SK-N-SH (cell line): Measurements from ENCODE around the gene ZNF425. TPM values are rescaled to one million over a fixed set of nuclear protein-coding genes. Genes with fewer than 3 reads are reported as not detected.
A peak's percentile ranks its signal among the peaks of the same experiment; 100 is the strongest.

ENCODE experiments used
- CTCF ChIA-PET: fragments of 300-600, 350-600 bp; formaldehyde crosslinking; extraction: SDS; loops from one replicate; lab custom pipeline; 2021; lab: Yijun Ruan, JAX
- POLR2A ChIA-PET: fragments of 350-600 bp; sonication (Branson Sonifier 250); formaldehyde crosslinking; extraction: SDS; loops from one replicate; lab custom pipeline; 2020; ENCODE audit warnings: antibody characterized with exemption, inconsistent platforms; lab: Yijun Ruan, JAX
- DNase-seq: peaks from one replicate; pipeline ENCODE4 v3.0.0; 2012
- H2AFZ ChIP-seq: fragments of 200-600 bp; sonication (generic); 2 replicates; pipeline ENCODE4 v1.8.1; 2016; ENCODE audit warnings: antibody characterized with exemption, mild to moderate bottlenecking, low read depth
- H3F3A ChIP-seq: fragments of 200-600 bp; sonication (generic); replicated peaks from 2 replicates; pipeline ENCODE3; 2016; ENCODE audit warnings: antibody characterized with exemption, mild to moderate bottlenecking; ENCODE audit not compliant: insufficient read depth
- H3K27ac ChIP-seq, 2 experiments: fragments of 200-500 bp in 1 of 2; fragments of 200-600 bp in 1 of 2; sonication (Bioruptor generic) in 1 of 2; sonication (generic), shearing (Covaris generic) in 1 of 2; 2 replicates each; pipeline versions ENCODE4 v1.5.1 to v1.6.1; 2014 to 2016; ENCODE audit warnings: low read depth in 2 of 2, inconsistent platforms in 1 of 2, low read length in 1 of 2, mild to moderate bottlenecking in 1 of 2, mixed read lengths in 1 of 2
- H3K27me3 ChIP-seq: fragments of 200-600 bp; sonication (generic), shearing (Covaris generic); 2 replicates; pipeline ENCODE4 v1.6.1; 2016; ENCODE audit warnings: mixed run types; ENCODE audit not compliant: insufficient read depth
- H3K36me3 ChIP-seq, 2 experiments: fragments of 200-500 bp in 1 of 2; fragments of 200-600 bp in 1 of 2; sonication (Bioruptor generic) in 1 of 2; sonication (generic) in 1 of 2; replicated peaks in 1 of 2; 2 replicates each; pipeline versions ENCODE3 to v1.5.1; 2014 to 2016; ENCODE audit warnings: low read length in 1 of 2, mild to moderate bottlenecking in 1 of 2; ENCODE audit not compliant: insufficient read depth in 2 of 2, control insufficient read depth in 1 of 2
- H3K4me1 ChIP-seq, 2 experiments: fragments of 200-500 bp in 1 of 2; fragments of 200-600 bp in 1 of 2; sonication (Bioruptor generic) in 1 of 2; sonication (generic), shearing (Covaris generic) in 1 of 2; 2 replicates each; pipeline versions ENCODE4 v1.5.1 to v1.6.1; 2014 to 2016; ENCODE audit warnings: low read depth in 1 of 2, low read length in 1 of 2, mixed run types in 1 of 2; ENCODE audit not compliant: insufficient read depth in 2 of 2, control insufficient read depth in 1 of 2
- H3K4me2 ChIP-seq: fragments of 200-600 bp; sonication (generic), shearing (Covaris generic); 2 replicates; pipeline ENCODE4 v1.6.1; 2017; ENCODE audit warnings: mixed run types
- H3K4me3 ChIP-seq, 2 experiments: fragments of 200-500 bp in 1 of 2; fragments of 200-600 bp in 1 of 2; sonication (Bioruptor generic) in 1 of 2; sonication (generic), shearing (Covaris generic) in 1 of 2; 2 replicates each; pipeline versions ENCODE4 v1.5.1 to v1.8.1; 2014 to 2016; ENCODE audit warnings: low read depth in 2 of 2, inconsistent platforms in 1 of 2, low read length in 1 of 2, mild to moderate bottlenecking in 1 of 2, mixed read lengths in 1 of 2, moderate library complexity in 1 of 2
- H3K79me2 ChIP-seq: fragments of 200-600 bp; sonication (generic); 2 replicates; pipeline ENCODE4 v1.8.1; 2017; ENCODE audit warnings: mild to moderate bottlenecking; ENCODE audit not compliant: insufficient read depth
- H3K9ac ChIP-seq: fragments of 200-600 bp; sonication (generic); 2 replicates; pipeline ENCODE4 v1.6.1; 2017; ENCODE audit warnings: mixed run types
- H3K9me2 ChIP-seq: fragments of 200-600 bp; sonication (generic); 2 replicates; pipeline ENCODE4 v1.6.1; 2017; ENCODE audit warnings: mixed run types
- H3K9me3 ChIP-seq: fragments of 200-600 bp; sonication (generic); 2 replicates; pipeline ENCODE4 v1.6.1; 2017; ENCODE audit warnings: mixed run types, mild to moderate bottlenecking, moderate library complexity
- H4K20me1 ChIP-seq: fragments of 200-600 bp; sonication (generic); 2 replicates; pipeline ENCODE4 v1.6.1; 2017; ENCODE audit warnings: mild to moderate bottlenecking, mixed run types; ENCODE audit not compliant: insufficient read depth
- CHD2 ChIP-seq: fragments of 150-350 bp; IDR thresholded peaks from 2 replicates; pipeline ENCODE4 v1.6.1; 2018; ENCODE audit warnings: low read length; ENCODE audit not compliant: partially characterized antibody
- EP300 ChIP-seq, 2 experiments: IDR thresholded peaks; 2 replicates each; pipeline versions ENCODE4 v1.4.0 to v1.6.1; 2012; ENCODE audit warnings: borderline replicate concordance in 1 of 2, low read depth in 1 of 2, low read length in 1 of 2
- GATA2 ChIP-seq: sonication (generic); formaldehyde crosslinking; IDR thresholded peaks from 2 replicates; pipeline ENCODE4 v1.5.0; 2020; ENCODE audit warnings: mild to moderate bottlenecking, missing genetic modification reagents
- MXI1 ChIP-seq: IDR thresholded peaks from 2 replicates; pipeline ENCODE4 v1.6.1; 2012; ENCODE audit warnings: mild to moderate bottlenecking, low read depth, low read length, improper control_type of control experiment
- PBX3 ChIP-seq: IDR thresholded peaks from 2 replicates; pipeline ENCODE4; 2012
- POLR2AphosphoS5 ChIP-seq: IDR thresholded peaks from 2 replicates; pipeline ENCODE4 v1.6.1; 2012; ENCODE audit warnings: low read depth, low read length
- RCOR1 ChIP-seq: fragments of 150-350 bp; IDR thresholded peaks from 2 replicates; pipeline ENCODE4 v1.6.1; 2017; ENCODE audit warnings: antibody characterized with exemption, low read length
- SMC3 ChIP-seq: IDR thresholded peaks from 2 replicates; pipeline ENCODE4 v1.6.1; 2012; ENCODE audit warnings: low read depth, low read length, improper control_type of control experiment
- TAF1 ChIP-seq: IDR thresholded peaks from 2 replicates; pipeline ENCODE4 v1.6.1; 2012; ENCODE audit warnings: low read depth, mild to moderate bottlenecking, low read length, moderate library complexity, borderline replicate concordance
- TCF12 ChIP-seq: IDR thresholded peaks from 2 replicates; pipeline ENCODE4 v1.4.0; 2012
- USF1 ChIP-seq: IDR thresholded peaks from 2 replicates; pipeline ENCODE4 v1.4.0; 2012; ENCODE audit warnings: low read depth, borderline replicate concordance
- YY1 ChIP-seq: IDR thresholded peaks from 2 replicates; pipeline ENCODE4 v1.4.0; 2012; ENCODE audit warnings: low read depth, mild to moderate bottlenecking
- WGBS: methylation state at CpG from one replicate; pipeline ENCODE4 v1.1.6; 2017; ENCODE audit warnings: low lambda C conversion rate; 5-methylcytosine and 5-hydroxymethylcytosine counted together
- polyA plus RNA-seq, 3 experiments: library from polyadenylated mRNA; depleted of rRNA; stranded (reverse); fragments of >200 nt; gene quantifications; 2 replicates each; pipeline ENCODE4 v1.2.3, GENCODE V29; 2012

Gene ZNF425
- polyA plus RNA-seq, 1 of the 3 experiments (the other 2 are of a cell fraction), result 1.4 TPM

- TF ChIP-seq PBX3, result peak; percentile 33
- TF ChIP-seq TCF12, result no peak
- peak in 1 of 2 experiments; percentile 6; a peak in 2 of 4 replicates for TF ChIP-seq EP300 (IDR thresholded peaks at IDR 0.05; ENCODE audit: borderline replicate concordance in 1 of 2, low read depth in 1 of 2, low read length in 1 of 2)
- TF ChIP-seq TAF1, result peak; percentile 98
- peak; percentile 22; the same call in 1 of the 2 replicates for TF ChIP-seq USF1
Measured at GRCh38 chr7:149125863-149126661, at the start of gene ZNF425 (continued).

- Histone ChIP-seq H3K4me3 (no peak overlapping the region), H3K9me3 (no peaks in the 10 kb centered on the region), H3F3A (peaks cover 3% of the 10 kb centered on the region), H3K27ac (peak overlapping the region in 1 of 2 experiments; percentile 66; a peak in 2 of 4 replicates), H3K4me2 (no peak overlapping the region), H3K9me2 (no peaks in the 10 kb centered on the region), H3K9ac (no peak overlapping the region), H3K36me3 (peaks cover 44 to 80% of the 10 kb centered on the region in 2 experiments), H3K27me3 (no peaks in the 10 kb centered on the region), H2AFZ (no peak overlapping the region), H3K79me2 (no peaks in the 10 kb centered on the region), H4K20me1 (no peaks in the 10 kb centered on the region), H3K4me1 (peaks cover 0 to 13% of the 10 kb centered on the region in 2 experiments; a peak in 2 of 4 replicates)
- ChIA-PET CTCF (interaction anchor here (0.9 to 4.8 kb wide), 5 partner anchors 20 to 109 kb away, joined by 3 to 24 read pairs (median 7); partner anchors contain the start of genes ZNF282 and ZNF398), POLR2A (interaction anchor here (0.5 to 1.3 kb wide), 3 partner anchors 20 to 66 kb away, joined by 3 to 6 read pairs (median 4); partner anchors contain the start of genes ZNF282 and ZNF398)
- peak; percentile 84 for DNase-seq
- 72% methylated on average over 2 of the region's 2 CpGs for WGBS
- TF ChIP-seq EP300 (IDR thresholded peaks at IDR 0.05; ENCODE audit: borderline replicate concordance in 1 of 2, low read depth in 1 of 2, low read length in 1 of 2) (peak in 1 of 2 experiments; percentile 39; a peak in 1 of 4 replicates), MXI1 (peak; percentile 55), CHD2 (peak; percentile 74), GATA2 (CRISPR knock-in tag) (peak; percentile 35; the same call in 1 of the 2 replicates), RCOR1 (peak; percentile 75; the same call in 1 of the 2 replicates), YY1 (no peak), POLR2AphosphoS5 (no peak), SMC3 (no peak)
Measured at GRCh38 chr7:149175150-149175549, 49.0 kb upstream of the ZNF425 start.
